MM.1S (cell line): ENCODE results near the gene GRIK4.

Source experiments
- CTCF ChIP-seq: fragments of 300-600 bp; sonication (generic); IDR thresholded peaks from 2 replicates; pipeline ENCODE4 v1.5.1; 2016; ENCODE audit warnings: antibody characterized with exemption, low read length, mixed read lengths
- EZH2phosphoT487 ChIP-seq: fragments of 300-600 bp; sonication (generic); IDR thresholded peaks from 2 replicates; pipeline ENCODE4 v1.6.1; 2018; ENCODE audit warnings: antibody characterized with exemption, low read length

- TF ChIP-seq CTCF (no peak), EZH2phosphoT487 (no peak)
Observed at GRCh38 chr11:120532082-120532831, 20.7 kb downstream of the GRIK4 start.
